Left kidney (tissue), 2 donors: ENCODE results near the gene KRTAP1-1. TPM values are rescaled to one million over a fixed set of nuclear protein-coding genes. Genes with fewer than 3 reads are reported as not detected.
"Not testable (repeated sequence)": the region's sequence is repeated elsewhere in the genome, so short reads cannot be mapped to it uniquely, and the experiment has no call there.

Source experiments
- DNase-seq: peaks from one replicate; pipeline ENCODE4 v3.0.0-alpha.2; 2013
- polyA plus RNA-seq: library from polyadenylated mRNA; unstranded; fragments of 120-200 nt; gene quantifications from one replicate; pipeline ENCODE4 v1.2.1, GENCODE V29; 2013; ENCODE audit not compliant: insufficient read length

The KRTAP1-1 gene
- polyA plus RNA-seq, 1 donor, result not detected

GRCh38 chr17:41012326-41013120, 28.7 kb downstream of the KRTAP1-1 start:
- no peak for DNase-seq

GRCh38 chr17:41010441-41010840, 30.8 kb downstream of the KRTAP1-1 start:
- DNase-seq, result no peak

- DNase-seq, result no peak
These were observed 31.3 kb downstream of the KRTAP1-1 start for GRCh38 chr17:41009936-41010335.

GRCh38 chr17:41009301-41009760, 31.9 kb downstream of the KRTAP1-1 start:
- DNase-seq, result no peak

- DNase-seq, result no peak
These were observed 32.4 kb downstream of the KRTAP1-1 start, which contains the start of gene KRTAP3-1 for GRCh38 chr17:41008811-41009210. KRTAP3-1 (minus strand) TSS chr17:41009128; CDS start chr17:41009074, 54 bp downstream.

- DNase-seq, result no peak
These were observed 36.9 kb downstream of the KRTAP1-1 start for GRCh38 chr17:41004397-41004796.

- no peak for DNase-seq
These were observed 37.3 kb downstream of the KRTAP1-1 start for GRCh38 chr17:41003926-41004325.

GRCh38 chr17:41002814-41003213, 38.4 kb downstream of the KRTAP1-1 start:
- DNase-seq, result no peak

- no peak for DNase-seq
These were observed 39.5 kb downstream of the KRTAP1-1 start for GRCh38 chr17:41001795-41002194.

GRCh38 chr17:40999563-40999962, 41.7 kb downstream of the KRTAP1-1 start, which contains the start of gene KRTAP3-2:
KRTAP3-2 (minus strand) TSS chr17:40999906; CDS start chr17:40999853, 53 bp downstream.
- DNase-seq, result not testable (repeated sequence)

- no peak for DNase-seq
These were observed 43.9 kb downstream of the KRTAP1-1 start for GRCh38 chr17:40997361-40997760.

- DNase-seq, result no peak
These were observed 44.4 kb downstream of the KRTAP1-1 start for GRCh38 chr17:40996829-40997228.

GRCh38 chr17:40995116-40995515, 46.1 kb downstream of the KRTAP1-1 start:
- no peak for DNase-seq

- DNase-seq, result no peak
These were observed 47.4 kb downstream of the KRTAP1-1 start, which contains the start of gene KRTAP3-3 for GRCh38 chr17:40993839-40994238. KRTAP3-3 (minus strand) TSS chr17:40994164; CDS start chr17:40994097, 67 bp downstream.

GRCh38 chr17:40993084-40993483, 48.2 kb downstream of the KRTAP1-1 start:
- no peak for DNase-seq

GRCh38 chr17:40992666-40993065, 48.6 kb downstream of the KRTAP1-1 start:
- DNase-seq, result no peak

Other genes with a start within 250 kb of the KRTAP1-1 start
- gene KRT28, start 241.5 kb downstream of the KRTAP1-1 start, polyA plus RNA-seq, result not detected
- gene KRT10, start 218.8 kb downstream of the KRTAP1-1 start, polyA plus RNA-seq, result 45.2 TPM
- gene KRT12, start 174.2 kb downstream of the KRTAP1-1 start, polyA plus RNA-seq, result 0.37 TPM
- gene KRT20, start 156.2 kb downstream of the KRTAP1-1 start, polyA plus RNA-seq, result 0.33 TPM
- gene KRT23, start 103.8 kb downstream of the KRTAP1-1 start, polyA plus RNA-seq, result 1.1 TPM
- gene KRT39, start 74.5 kb downstream of the KRTAP1-1 start, polyA plus RNA-seq, result not detected
- gene KRT40, start 57.1 kb downstream of the KRTAP1-1 start, polyA plus RNA-seq, result not detected
- gene KRTAP3-3, start 47.3 kb downstream of the KRTAP1-1 start, polyA plus RNA-seq, result not detected
- not detected for gene KRTAP3-2, start 41.5 kb downstream of the KRTAP1-1 start, polyA plus RNA-seq
- gene KRTAP3-1, start 32.3 kb downstream of the KRTAP1-1 start, polyA plus RNA-seq, result not detected
- not detected for gene KRTAP1-5, start 14.2 kb downstream of the KRTAP1-1 start, polyA plus RNA-seq
- gene KRTAP1-4, start 11.3 kb downstream of the KRTAP1-1 start, polyA plus RNA-seq, result not detected
- gene KRTAP1-3, start 6.6 kb downstream of the KRTAP1-1 start, polyA plus RNA-seq, result not detected
- not detected for gene KRTAP2-1, start 5.9 kb upstream of the KRTAP1-1 start, polyA plus RNA-seq
- not detected for gene KRTAP2-2, start 13.8 kb upstream of the KRTAP1-1 start, polyA plus RNA-seq
- not detected for gene KRTAP2-3, start 18.7 kb upstream of the KRTAP1-1 start, polyA plus RNA-seq
- gene KRTAP2-4, start 24.4 kb upstream of the KRTAP1-1 start, polyA plus RNA-seq, result not detected
- not detected for gene KRTAP4-7, start 42.7 kb upstream of the KRTAP1-1 start, polyA plus RNA-seq
- gene KRTAP4-8, start 56.7 kb upstream of the KRTAP1-1 start, polyA plus RNA-seq, result not detected
- not detected for gene KRTAP4-16, start 60.8 kb upstream of the KRTAP1-1 start, polyA plus RNA-seq
- gene KRTAP4-9, start 63.9 kb upstream of the KRTAP1-1 start, polyA plus RNA-seq, result not detected
- gene KRTAP4-11, start 76.9 kb upstream of the KRTAP1-1 start, polyA plus RNA-seq, result not detected
- gene KRTAP4-12, start 82.7 kb upstream of the KRTAP1-1 start, polyA plus RNA-seq, result not detected
- gene KRTAP4-6, start 99.1 kb upstream of the KRTAP1-1 start, polyA plus RNA-seq, result not detected
- not detected for gene KRTAP4-5, start 108.4 kb upstream of the KRTAP1-1 start, polyA plus RNA-seq
- not detected for gene KRTAP4-4, start 119.3 kb upstream of the KRTAP1-1 start, polyA plus RNA-seq
- not detected for gene KRTAP4-3, start 126.8 kb upstream of the KRTAP1-1 start, polyA plus RNA-seq
- gene KRTAP4-2, start 136.8 kb upstream of the KRTAP1-1 start, polyA plus RNA-seq, result not detected
- gene KRTAP4-1, start 143.5 kb upstream of the KRTAP1-1 start, polyA plus RNA-seq, result not detected
- not detected for gene KRTAP9-1, start 148.4 kb upstream of the KRTAP1-1 start, polyA plus RNA-seq
- not detected for gene KRTAP9-2, start 185.2 kb upstream of the KRTAP1-1 start, polyA plus RNA-seq
- not detected for gene KRTAP9-3, start 191.0 kb upstream of the KRTAP1-1 start, polyA plus RNA-seq
- not detected for gene KRTAP9-8, start 196.5 kb upstream of the KRTAP1-1 start, polyA plus RNA-seq
- not detected for gene KRTAP9-4, start 208.2 kb upstream of the KRTAP1-1 start, polyA plus RNA-seq
- not detected for gene KRTAP9-9, start 213.9 kb upstream of the KRTAP1-1 start, polyA plus RNA-seq
- 0.42 TPM for gene KRTAP9-6, start 223.9 kb upstream of the KRTAP1-1 start, polyA plus RNA-seq
- gene KRTAP9-7, start 234.2 kb upstream of the KRTAP1-1 start, polyA plus RNA-seq, result not detected